IPS-18c (cell line): ENCODE measurements around the gene PCDHB11.
"Not testable (repeated sequence)": the region's sequence is repeated elsewhere in the genome, so short reads cannot be mapped to it uniquely, and the experiment has no call there.

Experiments used
- H3K4me3 ChIP-seq: 2 replicates; pipeline ENCODE4 v1.7.0; 2013; ENCODE audit warnings: low read depth, mild to moderate bottlenecking, low read length, moderate library complexity; ENCODE audit not compliant: insufficient read depth
- H3K9me3 ChIP-seq: one replicate; pipeline ENCODE4 v1.6.1; 2013; ENCODE audit warnings: mild to moderate bottlenecking, low read length, moderate library complexity; ENCODE audit not compliant: control insufficient read depth, insufficient read depth

The PCDHB11 gene

DNA sequence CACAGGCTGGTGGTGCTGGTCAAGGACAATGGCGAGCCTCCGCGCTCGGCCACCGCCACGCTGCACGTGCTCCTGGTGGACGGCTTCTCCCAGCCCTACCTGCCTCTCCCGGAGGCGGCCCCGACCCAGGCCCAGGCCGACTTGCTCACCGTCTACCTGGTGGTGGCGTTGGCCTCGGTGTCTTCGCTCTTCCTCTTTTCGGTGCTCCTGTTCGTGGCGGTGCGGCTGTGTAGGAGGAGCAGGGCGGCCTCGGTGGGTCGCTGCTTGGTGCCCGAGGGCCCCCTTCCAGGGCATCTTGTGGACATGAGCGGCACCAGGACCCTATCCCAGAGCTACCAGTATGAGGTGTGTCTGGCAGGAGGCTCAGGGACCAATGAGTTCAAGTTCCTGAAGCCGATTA, 16.6 kb downstream of the PCDHB11 start:
- H3K9me3 ChIP-seq: not testable (repeated sequence)

DNA sequence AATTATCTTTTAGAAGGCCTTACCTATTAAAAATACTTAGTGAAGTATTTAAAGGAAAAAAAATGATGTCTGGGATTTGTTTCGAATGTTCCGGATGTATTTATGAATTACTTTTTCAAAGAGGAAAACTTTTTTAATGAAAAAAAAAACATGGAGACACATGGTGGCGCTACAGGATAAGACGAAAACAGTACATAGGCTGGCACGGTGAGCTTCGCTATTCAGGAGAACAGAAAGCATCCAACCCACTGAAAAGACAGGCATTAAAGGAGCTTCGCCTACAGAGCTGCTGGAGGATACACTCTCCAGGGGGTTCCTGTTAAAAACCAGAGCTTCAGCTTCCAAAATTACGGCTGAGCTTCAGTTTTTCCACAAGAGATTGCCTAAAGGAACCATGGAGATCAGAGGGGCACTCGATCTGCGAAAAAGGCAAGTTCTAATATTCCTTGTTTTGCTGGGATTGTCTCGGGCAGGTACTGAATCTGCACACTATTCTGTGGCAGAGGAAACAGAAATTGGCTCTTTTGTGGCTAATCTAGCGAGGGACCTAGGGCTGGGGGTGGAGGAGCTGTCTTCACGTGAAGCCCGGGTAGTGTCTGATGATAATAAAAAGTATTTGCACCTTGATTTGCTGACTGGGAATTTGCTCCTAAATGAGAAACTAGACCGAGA, 23.8 kb downstream of the PCDHB11 start, which contains the start of gene PCDHB14:
Gene PCDHB14 (plus strand): TSS at position 232 of the 672 bp plus-strand sequence. CDS start 163 bp downstream, at position 395.
- Histone ChIP-seq H3K4me3 (no peak within 1 kb of the TSS), H3K9me3 (no peaks in the 10 kb centered on the region)

More for the DNA sequence above, 16.6 kb downstream of the PCDHB11 start:
- H3K4me3 ChIP-seq: not testable (repeated sequence)

DNA sequence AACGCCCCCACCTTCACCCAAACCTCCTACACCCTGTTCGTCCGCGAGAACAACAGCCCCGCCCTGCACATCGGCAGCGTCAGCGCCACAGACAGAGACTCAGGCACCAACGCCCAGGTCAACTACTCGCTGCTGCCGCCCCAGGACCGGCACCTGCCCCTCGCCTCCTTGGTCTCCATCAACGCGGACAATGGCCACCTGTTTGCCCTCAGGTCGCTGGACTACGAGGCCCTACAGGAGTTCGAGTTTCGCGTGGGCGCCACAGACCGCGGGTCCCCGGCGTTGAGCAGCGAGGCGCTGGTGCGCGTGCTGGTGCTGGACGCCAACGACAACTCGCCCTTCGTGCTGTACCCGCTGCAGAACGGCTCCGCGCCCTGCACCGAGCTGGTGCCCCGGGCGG, 25.4 kb downstream of the PCDHB11 start:
- not testable (repeated sequence) for H3K4me3 ChIP-seq, H3K9me3 ChIP-seq

DNA sequence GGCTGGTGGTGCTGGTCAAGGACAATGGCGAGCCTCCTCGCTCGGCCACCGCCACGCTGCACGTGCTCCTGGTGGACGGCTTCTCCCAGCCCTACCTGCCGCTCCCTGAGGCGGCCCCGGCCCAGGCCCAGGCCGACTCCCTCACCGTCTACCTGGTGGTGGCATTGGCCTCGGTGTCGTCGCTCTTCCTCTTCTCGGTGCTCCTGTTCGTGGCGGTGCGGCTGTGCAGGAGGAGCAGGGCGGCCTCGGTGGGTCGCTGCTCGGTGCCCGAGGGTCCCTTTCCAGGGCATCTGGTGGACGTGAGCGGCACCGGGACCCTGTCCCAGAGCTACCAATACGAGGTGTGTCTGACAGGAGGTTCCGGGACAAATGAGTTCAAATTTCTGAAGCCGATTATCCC, 26.0 kb downstream of the PCDHB11 start:
- not testable (repeated sequence) for H3K9me3 ChIP-seq, H3K4me3 ChIP-seq

DNA sequence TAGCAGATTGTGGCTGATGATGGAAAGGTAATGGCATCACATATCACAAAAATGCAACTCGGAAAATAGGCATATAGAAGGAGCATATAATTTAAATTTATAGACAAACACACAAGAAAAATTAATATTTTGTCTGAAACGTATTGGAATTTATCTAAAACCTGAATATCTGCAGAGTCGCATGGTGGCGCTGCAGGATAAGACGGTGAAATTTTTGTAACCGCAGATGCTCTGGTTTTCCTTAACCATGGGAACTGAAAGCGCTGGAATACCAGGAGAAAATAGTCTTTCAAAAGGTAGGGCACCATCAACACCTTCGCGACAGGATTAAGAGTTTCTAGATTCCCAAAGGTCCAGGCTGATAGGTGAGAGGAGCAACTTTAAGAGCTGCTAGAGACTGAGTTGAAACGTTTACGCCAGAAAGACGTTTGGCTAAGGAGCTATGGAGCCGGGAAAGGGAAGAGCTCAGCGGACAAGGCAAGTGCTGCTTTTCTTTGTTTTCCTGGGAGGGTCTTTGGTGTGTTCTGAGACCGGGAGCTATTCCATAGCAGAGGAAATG, 34.8 kb downstream of the PCDHB11 start:
- Histone ChIP-seq H3K9me3 (peaks cover 6% of the 10 kb centered on the region), H3K4me3 (no peak overlapping the region)

DNA sequence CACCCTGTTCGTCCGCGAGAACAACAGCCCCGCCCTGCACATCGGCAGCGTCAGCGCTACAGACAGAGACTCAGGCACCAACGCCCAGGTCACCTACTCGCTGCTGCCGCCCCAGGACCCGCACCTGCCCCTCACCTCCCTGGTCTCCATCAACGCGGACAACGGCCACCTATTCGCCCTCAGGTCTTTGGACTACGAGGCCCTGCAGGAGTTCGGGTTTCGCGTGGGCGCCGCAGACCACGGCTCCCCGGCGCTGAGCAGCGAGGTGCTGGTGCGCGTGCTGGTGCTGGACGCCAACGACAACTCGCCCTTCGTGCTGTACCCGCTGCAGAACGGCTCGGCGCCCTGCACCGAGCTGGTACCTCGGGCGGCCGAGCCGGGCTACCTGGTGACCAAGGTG, 36.5 kb downstream of the PCDHB11 start:
- H3K4me3 ChIP-seq: not testable (repeated sequence)
- H3K9me3 ChIP-seq: peaks cover 13% of the 10 kb centered on the region

DNA sequence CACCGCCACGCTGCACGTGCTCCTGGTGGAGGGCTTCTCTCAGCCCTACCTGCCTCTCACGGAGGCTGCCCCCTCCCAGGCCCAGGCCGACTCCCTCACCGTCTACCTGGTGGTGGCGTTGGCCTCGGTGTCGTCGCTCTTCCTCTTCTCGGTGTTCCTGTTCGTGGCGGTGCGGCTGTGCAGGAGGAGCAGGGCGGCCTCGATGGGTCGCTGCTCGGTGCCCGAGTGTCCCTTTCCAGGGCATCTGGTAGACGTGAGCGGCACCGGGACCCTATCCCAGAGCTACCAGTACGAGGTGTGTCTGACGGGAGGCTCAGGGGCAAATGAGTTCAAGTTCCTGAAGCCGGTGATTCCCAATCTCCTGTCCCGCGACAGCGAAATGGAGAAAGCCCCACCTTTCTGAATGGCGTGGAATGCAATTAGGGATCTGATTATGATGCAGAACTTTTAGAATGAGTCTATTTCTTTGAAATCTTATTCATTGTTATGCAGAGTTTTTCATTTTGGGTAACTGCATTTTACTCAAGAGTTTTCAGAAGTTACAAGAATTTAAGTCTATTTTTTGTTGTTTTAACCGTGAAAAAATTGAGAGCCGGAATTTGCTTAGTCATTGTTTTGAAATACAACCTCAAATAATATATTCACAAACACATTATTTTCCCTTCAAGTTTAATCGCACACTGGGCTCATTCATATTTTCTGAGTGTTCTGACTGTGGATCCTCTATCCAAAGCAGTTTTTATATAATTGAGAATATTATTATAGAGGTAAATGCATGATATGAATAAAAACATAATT, 37.3 kb downstream of the PCDHB11 start:
- H3K9me3 ChIP-seq: peaks cover 15% of the 10 kb centered on the region
- H3K4me3 ChIP-seq: no peak overlapping the region

DNA sequence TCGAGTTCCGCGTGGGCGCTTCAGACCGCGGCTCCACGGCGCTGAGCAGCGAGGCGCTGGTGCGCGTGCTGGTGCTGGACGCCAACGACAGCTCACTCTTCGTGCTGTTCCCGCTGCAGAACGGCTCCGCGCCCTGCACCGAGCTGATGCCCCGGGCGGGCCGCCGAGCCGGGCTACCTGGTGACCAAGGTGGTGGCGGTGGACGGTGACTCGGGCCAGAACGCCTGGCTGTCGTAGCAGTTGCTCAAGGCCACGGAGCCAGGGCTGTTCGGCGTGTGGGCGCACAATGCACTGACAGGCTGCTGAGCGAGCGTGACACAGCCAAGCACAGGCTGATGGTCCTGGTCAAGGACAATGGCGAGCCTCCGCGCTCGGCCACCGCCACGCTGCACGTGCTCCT, 42.1 kb downstream of the PCDHB11 start:
- H3K4me3 ChIP-seq: no peak overlapping the region
- peaks cover 12% of the 10 kb centered on the region for H3K9me3 ChIP-seq

DNA sequence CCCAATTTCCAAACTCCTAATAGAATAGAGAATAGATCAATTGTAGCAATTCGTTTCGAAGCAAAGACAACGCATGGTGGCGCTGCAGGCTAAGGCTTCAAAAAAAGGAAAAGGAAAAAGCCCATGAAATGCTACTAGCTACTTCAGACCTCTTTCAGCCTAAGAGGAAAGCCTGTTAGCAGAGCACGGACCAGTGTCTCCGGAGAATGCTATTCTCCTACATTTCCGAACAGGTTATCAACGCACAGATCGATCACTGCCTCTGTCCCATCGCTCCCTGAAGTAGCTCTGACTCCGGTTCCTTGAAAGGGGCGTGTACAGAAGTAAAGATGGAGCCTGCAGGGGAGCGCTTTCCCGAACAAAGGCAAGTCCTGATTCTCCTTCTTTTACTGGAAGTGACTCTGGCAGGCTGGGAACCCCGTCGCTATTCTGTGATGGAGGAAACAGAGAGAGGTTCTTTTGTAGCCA, 45.9 kb downstream of the PCDHB11 start, which contains the start of gene PCDHB15:
Gene PCDHB15 (plus strand): TSS at position 146 of the 468 bp plus-strand sequence. CDS start 184 bp downstream, at position 330.
- Histone ChIP-seq H3K4me3 (peak within 1 kb of the TSS; percentile 49), H3K9me3 (peaks cover 4% of the 10 kb centered on the region)

DNA sequence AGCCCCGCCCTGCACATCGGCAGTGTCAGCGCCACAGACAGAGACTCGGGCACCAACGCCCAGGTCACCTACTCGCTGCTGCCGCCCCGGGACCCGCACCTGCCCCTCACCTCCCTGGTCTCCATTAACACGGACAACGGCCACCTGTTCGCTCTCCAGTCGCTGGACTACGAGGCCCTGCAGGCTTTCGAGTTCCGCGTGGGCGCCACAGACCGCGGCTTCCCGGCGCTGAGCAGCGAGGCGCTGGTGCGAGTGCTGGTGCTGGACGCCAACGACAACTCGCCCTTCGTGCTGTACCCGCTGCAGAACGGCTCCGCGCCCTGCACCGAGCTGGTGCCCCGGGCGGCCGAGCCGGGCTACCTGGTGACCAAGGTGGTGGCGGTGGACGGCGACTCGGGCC, 47.5 kb downstream of the PCDHB11 start:
- H3K9me3 ChIP-seq, H3K4me3 ChIP-seq: not testable (repeated sequence)

DNA sequence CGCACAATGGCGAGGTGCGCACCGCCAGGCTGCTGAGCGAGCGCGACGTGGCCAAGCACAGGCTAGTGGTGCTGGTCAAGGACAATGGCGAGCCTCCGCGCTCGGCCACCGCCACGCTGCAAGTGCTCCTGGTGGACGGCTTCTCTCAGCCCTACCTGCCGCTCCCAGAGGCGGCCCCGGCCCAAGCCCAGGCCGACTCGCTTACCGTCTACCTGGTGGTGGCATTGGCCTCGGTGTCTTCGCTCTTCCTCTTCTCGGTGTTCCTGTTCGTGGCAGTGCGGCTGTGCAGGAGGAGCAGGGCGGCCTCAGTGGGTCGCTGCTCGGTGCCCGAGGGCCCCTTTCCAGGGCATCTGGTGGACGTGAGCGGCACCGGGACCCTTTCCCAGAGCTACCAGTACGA, 48.0 kb downstream of the PCDHB11 start:
- not testable (repeated sequence) for H3K9me3 ChIP-seq, H3K4me3 ChIP-seq

DNA sequence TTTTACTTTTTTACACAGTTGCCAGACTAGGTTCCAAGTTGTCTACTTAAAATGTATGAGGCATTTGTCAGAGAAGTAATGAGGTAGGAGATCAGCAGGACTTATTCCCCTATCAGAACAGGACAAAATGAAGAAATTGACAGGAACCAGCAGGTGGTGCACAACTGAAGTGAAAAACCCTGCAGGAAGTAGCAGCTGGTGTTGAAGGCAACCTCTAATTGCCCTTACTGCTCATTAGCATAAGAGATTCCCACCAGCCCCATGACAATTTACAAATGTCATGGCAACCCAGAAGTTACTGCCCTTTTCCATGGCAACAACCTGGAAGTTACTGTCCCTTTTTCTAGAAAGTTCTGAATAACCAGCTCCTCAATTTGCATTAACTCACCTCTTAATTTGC, 51.1 kb downstream of the PCDHB11 start:
- Histone ChIP-seq H3K4me3 (no peak overlapping the region), H3K9me3 (peaks cover 7% of the 10 kb centered on the region)
